Neural cell (in vitro differentiated cells): Measurements from ENCODE around the gene PRKG1. TPM values are rescaled to one million over a fixed set of nuclear protein-coding genes. Genes with fewer than 3 reads are reported as not detected.

Source experiments
- H2AFZ ChIP-seq: fragments of 200-600, 300-800 bp; sonication (generic), shearing (Covaris generic); 2 replicates; pipeline ENCODE4 v1.6.0; 2014; ENCODE audit warnings: low read depth, mild to moderate bottlenecking, antibody characterized with exemption, low read length, moderate library complexity
- H3F3A ChIP-seq: fragments of 200-600 bp; shearing (Covaris generic); 2 replicates; pipeline ENCODE4 v1.6.1; 2016; ENCODE audit warnings: mild to moderate bottlenecking, moderate library complexity, mixed read lengths, antibody characterized with exemption, low read length; ENCODE audit not compliant: insufficient read depth, poor library complexity, severe bottlenecking
- H3K27ac ChIP-seq: fragments of 200-600, 300-800 bp; sonication (generic), shearing (Covaris generic); 2 replicates; pipeline ENCODE4 v1.5.1; 2014; ENCODE audit warnings: mild to moderate bottlenecking, low read length, moderate library complexity
- H3K27me3 ChIP-seq: fragments of 300-800, 200-600 bp; sonication (generic), shearing (Covaris generic); 2 replicates; pipeline ENCODE4 v1.6.0; 2014; ENCODE audit warnings: mild to moderate bottlenecking, low read depth, low read length, moderate library complexity; ENCODE audit not compliant: insufficient read depth
- H3K36me3 ChIP-seq: fragments of 300-800, 200-600 bp; sonication (generic), shearing (Covaris generic); 2 replicates; pipeline ENCODE4 v1.5.1; 2014; ENCODE audit warnings: mild to moderate bottlenecking, antibody characterized with exemption, low read length, moderate library complexity; ENCODE audit not compliant: insufficient read depth
- H3K4me2 ChIP-seq: fragments of 300-800, 200-600 bp; sonication (generic), shearing (Covaris generic); 2 replicates; pipeline ENCODE4 v1.6.0; 2014; ENCODE audit warnings: mild to moderate bottlenecking, low read length
- H3K4me3 ChIP-seq: fragments of 300-800, 200-600 bp; sonication (generic), shearing (Covaris generic); 2 replicates; pipeline ENCODE4 v1.5.1; 2014; ENCODE audit warnings: mild to moderate bottlenecking, low read length, moderate library complexity
- H3K79me2 ChIP-seq: fragments of 200-600 bp; shearing (Covaris generic); replicated peaks from 2 replicates; pipeline ENCODE4 v1.6.0; 2014; ENCODE audit warnings: mild to moderate bottlenecking, low read length, moderate library complexity; ENCODE audit not compliant: insufficient read depth
- H3K9ac ChIP-seq: fragments of 300-800, 200-600 bp; sonication (generic), shearing (Covaris generic); 2 replicates; pipeline ENCODE4 v1.6.1; 2016; ENCODE audit warnings: mild to moderate bottlenecking, low read length, mixed read lengths
- H3K9me2 ChIP-seq: fragments of 200-600 bp; shearing (Covaris generic); 2 replicates; pipeline ENCODE4 v1.6.1; 2016; ENCODE audit warnings: mild to moderate bottlenecking, low read length, mixed read lengths; ENCODE audit not compliant: insufficient read depth
- H3K9me3 ChIP-seq: fragments of 200-600, 300-800 bp; sonication (generic), shearing (Covaris generic); 2 replicates; pipeline ENCODE4 v1.6.1; 2016; ENCODE audit warnings: mild to moderate bottlenecking, mixed run types, low read length, moderate library complexity, mixed read lengths
- H4K20me1 ChIP-seq: fragments of 200-600 bp; shearing (Covaris generic); 2 replicates; pipeline ENCODE4 v1.6.1; 2016; ENCODE audit warnings: mild to moderate bottlenecking, mixed run types; ENCODE audit not compliant: insufficient read depth
- CTCF ChIP-seq: fragments of 450-650 bp; IDR thresholded peaks from 2 replicates; pipeline ENCODE4 v1.5.1; 2014; ENCODE audit warnings: antibody characterized with exemption, mild to moderate bottlenecking, moderate library complexity; ENCODE audit not compliant: poor library complexity, severe bottlenecking
- EP300 ChIP-seq: fragments of 450-650 bp; conservative IDR thresholded peaks from 2 replicates; pipeline ENCODE4 v1.6.1; 2014; ENCODE audit warnings: antibody characterized with exemption, mild to moderate bottlenecking, moderate library complexity; ENCODE audit not compliant: poor library complexity, severe bottlenecking
- EZH2 ChIP-seq: fragments of 200-600, 300-800 bp; shearing (Covaris generic), sonication (generic); IDR thresholded peaks from 2 replicates; pipeline ENCODE4 v1.6.1; 2014; ENCODE audit warnings: antibody characterized with exemption, low read length, borderline replicate concordance, mild to moderate bottlenecking; ENCODE audit not compliant: insufficient read depth, poor library complexity, severe bottlenecking
- MXI1 ChIP-seq: fragments of 450-650 bp; conservative IDR thresholded peaks from 2 replicates; pipeline ENCODE4 v1.6.1; 2014; ENCODE audit warnings: antibody characterized with exemption, mild to moderate bottlenecking; ENCODE audit not compliant: poor library complexity, severe bottlenecking
- POLR2AphosphoS5 ChIP-seq: IDR thresholded peaks from 2 replicates; pipeline ENCODE4 v1.6.1; 2012
- RAD21 ChIP-seq: fragments of 450-650 bp; conservative IDR thresholded peaks from 2 replicates; pipeline ENCODE4 v1.6.1; 2014; ENCODE audit warnings: antibody characterized with exemption, mild to moderate bottlenecking, moderate library complexity
- REST ChIP-seq: IDR thresholded peaks from 2 replicates; pipeline ENCODE4 v1.6.1; 2012; ENCODE audit warnings: borderline replicate concordance
- SMC3 ChIP-seq: fragments of 450-650 bp; conservative IDR thresholded peaks from 2 replicates; pipeline ENCODE4 v1.6.1; 2014; ENCODE audit warnings: antibody characterized with exemption, mild to moderate bottlenecking, moderate library complexity; ENCODE audit not compliant: poor library complexity
- TAF1 ChIP-seq: IDR thresholded peaks from 2 replicates; pipeline ENCODE4 v1.6.1; 2012; ENCODE audit warnings: low read depth
- polyA plus RNA-seq: library from polyadenylated mRNA; depleted of rRNA; stranded (reverse); fragments of >200 nt; gene quantifications from 2 replicates; pipeline ENCODE4 v1.2.3, GENCODE V29; 2014

The PRKG1 gene
- polyA plus RNA-seq, 1 donor from 2014 or later, result 2.2 TPM

GRCh38 chr10:51075873-51076229, 1.6 kb downstream of the PRKG1 start:
- Histone ChIP-seq H3K9me2 (no peaks in the 10 kb centered on the region), H3K36me3 (no peaks in the 10 kb centered on the region), H3K9ac (no peak overlapping the region), H3K9me3 (no peaks in the 10 kb centered on the region), H3K79me2 (no peaks in the 10 kb centered on the region), H3K4me3 (peak overlapping the region; percentile 84), H3F3A (peaks cover 6% of the 10 kb centered on the region), H4K20me1 (no peaks in the 10 kb centered on the region), H3K27ac (no peak overlapping the region), H3K4me2 (peak overlapping the region; percentile 78), H2AFZ (no peak overlapping the region), H3K27me3 (peaks cover 14% of the 10 kb centered on the region)
- TF ChIP-seq EP300 (no peak), POLR2AphosphoS5 (no peak), EZH2 (no peak), SMC3 (no peak), RAD21 (no peak), REST (no peak), TAF1 (no peak), CTCF (no peak), MXI1 (no peak)

- TF ChIP-seq MXI1, result no peak
- no peak for TF ChIP-seq EZH2
- no peak for TF ChIP-seq SMC3
- no peak for TF ChIP-seq RAD21
- no peak for TF ChIP-seq REST
- TF ChIP-seq CTCF, result no peak
- no peak for TF ChIP-seq EP300
- no peak for TF ChIP-seq TAF1
- no peak for TF ChIP-seq POLR2AphosphoS5
- no peak overlapping the region for H3K27ac ChIP-seq
- peaks cover 14% of the 10 kb centered on the region for H3K27me3 ChIP-seq
- no peaks in the 10 kb centered on the region for H4K20me1 ChIP-seq
- no peaks in the 10 kb centered on the region for H3K9me3 ChIP-seq
- H3K9ac ChIP-seq, result no peak overlapping the region
- H3K36me3 ChIP-seq, result no peaks in the 10 kb centered on the region
- peak overlapping the region; percentile 84 for H3K4me3 ChIP-seq
- H3K4me2 ChIP-seq, result no peak overlapping the region
- no peak overlapping the region for H2AFZ ChIP-seq
- peaks cover 6% of the 10 kb centered on the region for H3F3A ChIP-seq
- no peaks in the 10 kb centered on the region for H3K9me2 ChIP-seq
- H3K79me2 ChIP-seq, result no peaks in the 10 kb centered on the region
Observed at GRCh38 chr10:51076299-51076841, 2.1 kb downstream of the PRKG1 start.
